Stimulated activated CD4-positive, alpha-beta T cell treated with anti-CD3 and anti-CD28 coated beads, Interleukin-12 subunit alpha, Interleukin-12 subunit beta, amount 100 ng/mL, for 48 hours (primary cell): Measurements from ENCODE around the gene MED8.

ENCODE experiments used
- DNase-seq, 3 donors: peaks; one replicate each; pipeline ENCODE4 v3.0.0-alpha.2; 2020; ENCODE audit warnings: low read depth in 2 of 3, low spot score in 1 of 3

The MED8 gene

DNA sequence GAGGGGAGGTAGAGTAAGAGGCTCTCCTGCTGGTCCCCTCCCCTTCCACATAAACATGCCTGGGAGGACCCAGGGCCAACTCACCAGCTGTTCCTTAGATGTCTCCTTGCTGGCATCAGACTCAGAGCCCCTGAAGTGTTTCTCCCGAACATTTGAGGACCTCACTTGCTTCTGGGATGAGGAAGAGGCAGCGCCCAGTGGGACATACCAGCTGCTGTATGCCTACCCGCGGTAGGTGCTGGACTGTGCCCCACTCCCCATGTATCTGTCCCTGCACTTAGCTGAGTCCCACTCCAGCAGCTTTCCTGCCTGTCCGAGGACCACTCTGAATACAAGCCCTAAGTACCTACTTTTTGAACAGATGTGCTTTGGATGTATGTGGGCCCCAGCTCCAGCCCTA is 51.6 kb downstream of the MED8 start:
- DNase-seq = no peak

DNA sequence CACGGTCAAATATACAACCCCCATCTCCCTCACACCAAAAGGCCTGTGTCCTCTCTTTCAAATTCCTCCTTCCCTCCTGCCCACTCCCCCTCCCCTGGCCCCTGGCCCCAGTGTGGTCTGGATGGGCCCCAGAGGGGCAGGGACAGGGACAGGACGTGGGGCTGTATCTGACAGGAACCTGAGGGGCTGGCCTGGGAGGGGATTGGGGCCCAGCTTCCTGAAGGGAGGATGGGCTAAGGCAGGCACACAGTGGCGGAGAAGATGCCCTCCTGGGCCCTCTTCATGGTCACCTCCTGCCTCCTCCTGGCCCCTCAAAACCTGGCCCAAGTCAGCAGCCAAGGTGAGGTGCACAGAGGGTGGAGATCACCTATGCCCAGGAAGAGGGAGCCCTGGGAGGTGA is 52.0 kb downstream of the MED8 start, which contains the start of gene MPL:
Gene MPL (plus strand): TSS at position 231 of the 400 bp plus-strand sequence. CDS start 31 bp downstream, at position 262.
- no peak for DNase-seq

DNA sequence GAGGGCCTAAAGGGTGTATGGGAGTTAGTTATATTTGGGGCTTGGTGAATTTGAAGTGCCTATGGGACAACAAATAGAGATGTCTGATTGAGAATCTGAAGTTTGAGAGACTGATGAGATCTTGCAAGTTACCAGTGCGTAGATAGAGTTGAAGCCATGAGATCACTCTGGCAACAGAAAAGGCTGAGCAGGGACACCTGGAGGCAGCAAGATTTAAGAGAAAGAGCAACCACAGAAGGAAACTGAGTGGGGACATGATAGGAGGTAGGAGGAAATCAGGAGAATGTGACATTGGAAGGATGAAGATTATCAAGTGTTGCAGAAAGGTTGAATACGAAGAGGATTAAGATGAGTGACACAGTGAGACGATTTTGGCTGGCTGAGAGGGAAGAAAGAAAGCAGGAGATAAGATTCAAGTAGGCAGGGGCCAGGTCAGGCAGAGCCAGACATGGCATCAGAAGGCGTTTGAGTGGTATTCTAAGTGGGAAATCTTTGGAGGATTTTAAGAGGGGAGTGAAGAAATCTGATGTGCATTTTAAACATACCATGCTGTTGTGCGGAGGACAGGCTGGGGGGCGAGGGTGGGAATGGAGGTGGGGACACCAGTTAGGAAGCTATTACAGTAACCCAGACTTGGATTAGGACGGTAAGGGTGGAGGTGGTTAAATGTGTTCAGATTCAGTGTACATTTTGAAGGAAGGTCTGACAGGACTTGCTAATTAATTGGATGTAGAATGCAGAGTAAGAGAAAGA is 55.0 kb downstream of the MED8 start:
- no peak for DNase-seq
